Effector memory CD4-positive, alpha-beta T cell (primary cell): ENCODE measurements around the gene KCNH6.

ENCODE experiments used
- DNase-seq, 3 donors: peaks; one replicate each; pipeline ENCODE4 v3.0.0-alpha.2; 2020
- H3K27ac ChIP-seq: 2 replicates; pipeline ENCODE4 v1.7.0; 2013; ENCODE audit warnings: mild to moderate bottlenecking, low read length, moderate library complexity; ENCODE audit not compliant: insufficient read depth, poor library complexity, severe bottlenecking
- H3K27me3 ChIP-seq: replicated peaks from 2 replicates; pipeline ENCODE4 v1.7.0; 2013; ENCODE audit warnings: mild to moderate bottlenecking, low read length; ENCODE audit not compliant: insufficient read depth, control insufficient read depth, poor library complexity, severe bottlenecking
- H3K36me3 ChIP-seq: 2 replicates; pipeline ENCODE4 v1.7.0; 2013; ENCODE audit warnings: mild to moderate bottlenecking, low read length, moderate library complexity; ENCODE audit not compliant: control insufficient read depth, insufficient read depth
- H3K4me1 ChIP-seq: 2 replicates; pipeline ENCODE4 v1.7.0; 2013; ENCODE audit warnings: low read length, mild to moderate bottlenecking; ENCODE audit not compliant: control insufficient read depth, insufficient read depth, poor library complexity, severe bottlenecking
- H3K4me3 ChIP-seq: 2 replicates; pipeline ENCODE4 v1.7.0; 2013; ENCODE audit warnings: low read length, low read depth, mild to moderate bottlenecking; ENCODE audit not compliant: insufficient read depth, poor library complexity, severe bottlenecking
- H3K9me3 ChIP-seq: 2 replicates; pipeline ENCODE4 v1.7.0; 2013; ENCODE audit warnings: mild to moderate bottlenecking, low read length, moderate library complexity; ENCODE audit not compliant: control insufficient read depth

KCNH6 gene

DNA sequence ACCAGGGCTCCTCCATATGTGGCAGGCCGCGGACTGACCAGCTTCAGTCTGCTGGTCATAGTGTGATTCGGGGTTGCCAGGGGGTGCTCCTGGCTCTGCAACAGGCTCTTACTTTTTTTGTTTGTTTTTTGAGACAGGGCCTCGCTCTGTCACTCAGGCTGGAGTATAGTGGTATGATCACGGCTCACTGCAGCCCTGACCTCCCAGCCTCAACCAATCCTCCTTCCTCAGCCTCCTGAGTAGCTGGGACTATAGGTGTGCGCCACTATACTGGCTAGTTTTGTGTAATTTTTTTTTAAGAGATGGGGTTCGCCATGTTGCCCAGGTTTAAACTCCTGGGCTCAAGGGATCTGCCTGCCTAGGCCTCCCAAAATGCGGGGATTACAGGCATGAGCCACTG, 11.8 kb upstream of the KCNH6 start:
- no peak overlapping the region for H3K4me3 ChIP-seq
- no peak for DNase-seq
- H3K27ac ChIP-seq: no peak overlapping the region
- H3K4me1 ChIP-seq: no peaks in the 10 kb centered on the region
- H3K27me3 ChIP-seq: no peaks in the 10 kb centered on the region
- H3K9me3 ChIP-seq: no peaks in the 10 kb centered on the region
- no peaks in the 10 kb centered on the region for H3K36me3 ChIP-seq

DNA sequence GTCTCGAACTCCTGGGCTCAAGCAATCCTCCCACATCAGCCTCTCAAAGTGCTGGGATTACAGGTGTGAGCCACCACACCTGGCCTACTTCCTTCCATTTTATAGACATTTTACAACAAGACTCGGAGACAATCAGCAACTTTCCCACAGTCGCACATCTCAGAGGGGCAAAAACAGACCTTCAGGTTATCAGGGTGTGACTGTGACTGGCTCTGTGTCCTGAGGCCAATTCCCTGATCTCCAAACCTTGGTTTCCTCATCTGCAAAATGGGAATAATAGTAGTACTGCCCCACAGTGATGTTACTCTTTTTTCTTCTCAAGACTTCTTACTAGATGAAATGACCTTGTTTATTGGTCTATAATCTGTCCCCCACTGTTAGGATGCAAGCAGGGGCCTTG, 10.8 kb upstream of the KCNH6 start:
- H3K27me3 ChIP-seq: no peaks in the 10 kb centered on the region
- no peaks in the 10 kb centered on the region for H3K4me1 ChIP-seq
- DNase-seq: no peak

GRCh38 chr17:63512896-63513644, 10.1 kb upstream of the KCNH6 start:
- Histone ChIP-seq H3K27me3 (no peaks in the 10 kb centered on the region), H3K27ac (no peak overlapping the region), H3K9me3 (no peaks in the 10 kb centered on the region), H3K4me3 (no peak overlapping the region), H3K36me3 (no peaks in the 10 kb centered on the region), H3K4me1 (no peaks in the 10 kb centered on the region)
- no peak for DNase-seq

More for the DNA sequence above, 10.8 kb upstream of the KCNH6 start:
- no peaks in the 10 kb centered on the region for H3K36me3 ChIP-seq
- no peaks in the 10 kb centered on the region for H3K9me3 ChIP-seq
- H3K4me3 ChIP-seq: no peak overlapping the region
- no peak overlapping the region for H3K27ac ChIP-seq

GRCh38 chr17:63514477-63514876, 8.7 kb upstream of the KCNH6 start:
- no peaks in the 10 kb centered on the region for H3K4me1 ChIP-seq
- H3K9me3 ChIP-seq: no peaks in the 10 kb centered on the region
- no peak overlapping the region for H3K27ac ChIP-seq
- no peaks in the 10 kb centered on the region for H3K27me3 ChIP-seq
- no peak for DNase-seq
- H3K4me3 ChIP-seq: no peak overlapping the region
- H3K36me3 ChIP-seq: no peaks in the 10 kb centered on the region

GRCh38 chr17:63514974-63515373, 8.2 kb upstream of the KCNH6 start:
- H3K4me1 ChIP-seq: no peaks in the 10 kb centered on the region
- H3K27ac ChIP-seq: no peak overlapping the region
- no peaks in the 10 kb centered on the region for H3K9me3 ChIP-seq
- no peak for DNase-seq
- H3K36me3 ChIP-seq: no peaks in the 10 kb centered on the region
- H3K4me3 ChIP-seq: no peak overlapping the region
- H3K27me3 ChIP-seq: no peaks in the 10 kb centered on the region

- no peak overlapping the region for H3K27ac ChIP-seq
- H3K9me3 ChIP-seq: no peaks in the 10 kb centered on the region
- H3K27me3 ChIP-seq: no peaks in the 10 kb centered on the region
- DNase-seq: no peak
- no peaks in the 10 kb centered on the region for H3K4me1 ChIP-seq
- no peaks in the 10 kb centered on the region for H3K36me3 ChIP-seq
- no peak overlapping the region for H3K4me3 ChIP-seq
Observed at GRCh38 chr17:63515426-63515825, 7.7 kb upstream of the KCNH6 start.

DNA sequence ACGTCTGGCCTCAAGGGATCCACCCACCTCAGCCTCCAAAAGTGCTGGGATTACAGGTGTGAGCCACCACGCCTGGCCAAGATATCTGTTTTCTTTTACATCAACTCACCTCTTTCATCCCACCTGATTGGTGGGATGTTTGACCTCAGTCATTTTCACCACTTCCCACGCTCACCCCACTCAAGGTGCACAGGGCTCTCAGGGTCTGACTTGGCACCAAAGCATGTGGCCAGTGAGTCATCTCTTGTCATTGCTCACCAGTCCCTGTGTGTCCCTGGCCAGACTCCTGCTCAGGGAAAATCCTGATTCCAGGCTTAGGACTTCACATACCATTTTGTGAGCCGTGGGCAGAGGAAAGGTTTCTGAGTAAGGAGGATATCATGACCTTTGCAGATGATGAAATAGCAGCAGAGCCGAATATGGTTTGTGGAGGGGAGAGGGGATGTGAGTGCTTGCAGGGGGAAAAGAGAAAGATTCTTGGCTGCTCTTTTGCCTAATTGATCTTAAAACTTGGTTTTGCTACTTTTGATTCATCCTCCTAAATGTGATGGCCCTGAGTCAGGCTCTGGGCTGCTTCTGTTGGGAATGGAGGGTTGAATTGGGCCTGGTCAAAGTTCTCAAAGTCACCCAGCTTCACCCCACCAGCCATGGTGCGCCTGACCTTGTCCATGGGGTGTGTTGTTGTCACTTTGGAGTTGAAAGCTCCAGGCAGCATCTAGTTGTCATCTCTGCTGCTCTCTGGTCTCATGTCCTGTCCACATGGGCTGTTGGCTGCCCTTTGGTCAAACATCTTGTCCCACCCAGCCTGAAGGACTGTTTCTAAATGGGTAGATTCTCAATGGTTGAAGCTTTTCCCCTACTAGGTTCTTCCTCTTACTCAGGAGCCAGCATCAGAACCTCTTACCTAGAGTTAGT, 6.0 kb upstream of the KCNH6 start:
- no peak for DNase-seq
- Histone ChIP-seq H3K4me3 (no peak overlapping the region), H3K36me3 (no peaks in the 10 kb centered on the region), H3K27ac (no peak overlapping the region), H3K4me1 (no peaks in the 10 kb centered on the region), H3K9me3 (no peaks in the 10 kb centered on the region), H3K27me3 (no peaks in the 10 kb centered on the region)

- no peaks in the 10 kb centered on the region for H3K9me3 ChIP-seq
- no peak overlapping the region for H3K4me3 ChIP-seq
- no peak overlapping the region for H3K27ac ChIP-seq
- H3K36me3 ChIP-seq: no peaks in the 10 kb centered on the region
- DNase-seq: no peak
- no peaks in the 10 kb centered on the region for H3K4me1 ChIP-seq
- H3K27me3 ChIP-seq: no peaks in the 10 kb centered on the region
Observed at GRCh38 chr17:63517825-63518534, 5.2 kb upstream of the KCNH6 start.

DNA sequence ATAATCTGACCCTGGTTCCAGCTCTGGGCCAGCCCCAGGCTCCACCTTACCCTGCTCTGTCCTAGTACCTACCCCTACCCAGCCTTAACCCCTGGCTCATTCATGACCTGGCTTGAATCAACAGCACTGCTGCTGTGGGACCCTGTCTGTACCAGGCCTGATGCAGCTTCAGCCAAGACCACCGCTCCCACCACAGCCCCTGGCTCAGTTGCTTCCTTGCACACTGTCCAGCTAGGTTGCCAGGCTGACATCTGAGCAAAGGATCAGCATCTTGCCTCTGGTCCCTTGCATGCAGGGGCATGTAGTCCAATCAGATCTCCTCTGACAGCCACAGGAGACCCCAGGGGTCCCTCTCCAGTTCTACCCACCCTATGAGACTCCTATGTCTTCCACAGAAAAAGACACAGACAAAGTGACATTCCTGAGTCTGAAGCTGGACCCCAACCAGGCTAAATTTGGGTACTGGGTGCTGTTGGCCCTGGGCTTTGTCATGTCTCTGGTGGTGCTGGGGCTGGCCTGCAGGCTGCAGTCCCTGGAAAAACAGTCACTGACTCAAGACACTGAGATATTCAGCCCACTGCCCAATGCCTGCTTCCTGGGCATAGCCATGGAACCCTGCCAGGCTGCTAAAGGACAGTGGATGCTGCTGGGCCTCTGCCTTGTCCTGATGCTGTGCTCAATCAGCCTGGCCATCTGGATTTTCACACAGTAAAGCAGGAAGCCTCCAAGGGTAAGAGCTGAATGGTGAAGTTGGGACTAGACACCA, 3.9 kb upstream of the KCNH6 start:
- Histone ChIP-seq H3K9me3 (no peaks in the 10 kb centered on the region), H3K27ac (no peak overlapping the region), H3K4me1 (no peaks in the 10 kb centered on the region), H3K36me3 (no peaks in the 10 kb centered on the region), H3K27me3 (peaks cover 5% of the 10 kb centered on the region), H3K4me3 (no peak overlapping the region)
- DNase-seq: no peak
